A172 (cell line): Measurements from ENCODE around the gene SBK3. TPM values are rescaled to one million over a fixed set of nuclear protein-coding genes. Genes with fewer than 3 reads are reported as not detected.

Experiments used
- DNase-seq: peaks from one replicate; pipeline ENCODE4 v3.0.0-alpha.2; 2015; ENCODE audit warnings: low spot score
- total RNA-seq: library from RNA; depleted of rRNA; stranded (reverse); fragments of >200 nt; shearing (Covaris generic); gene quantifications from 2 replicates; pipeline ENCODE4 v1.2.3, GENCODE V29; 2014; rRNA removed

The SBK3 gene
- total RNA-seq, 1 experiment from 2014 or later, result 0.81 TPM

GRCh38 chr19:55491546-55492360 lies 53.6 kb downstream of the SBK3 start:
- peak; percentile 46 for DNase-seq

Other genes starting within 250 kb of the SBK3 start
- gene TMEM150B, start 220.2 kb downstream of the SBK3 start, total RNA-seq, result not detected in 2 replicates
- gene KMT5C, start 205.7 kb downstream of the SBK3 start, total RNA-seq, result 19.1 and 19.8 TPM in 2 replicates
- gene COX6B2, start 190.8 kb downstream of the SBK3 start, total RNA-seq, result 0.28 TPM in 1 of 2 replicates, not detected in the other
- gene GARIN5B, start 182.3 kb downstream of the SBK3 start, total RNA-seq, result not detected in 2 replicates
- 8.4 and 9.4 TPM in 2 replicates for gene IL11, start 175.1 kb downstream of the SBK3 start, total RNA-seq
- gene TMEM190, start 168.7 kb downstream of the SBK3 start, total RNA-seq, result not detected in 2 replicates
- 1.2 TPM in 1 of 2 replicates, not detected in the other for gene TMEM238, start 161.3 kb downstream of the SBK3 start, total RNA-seq
- gene RPL28, start 159.6 kb downstream of the SBK3 start, total RNA-seq, result 453 and 647 TPM in 2 replicates
- 272 and 464 TPM in 2 replicates for gene UBE2S, start 137.8 kb downstream of the SBK3 start, total RNA-seq
- gene SHISA7, start 102.2 kb downstream of the SBK3 start, total RNA-seq, result not detected in 2 replicates
- gene ISOC2, start 83.9 kb downstream of the SBK3 start, total RNA-seq, result 114 and 139 TPM in 2 replicates
- 0.07 TPM in 1 of 2 replicates, not detected in the other for gene C19orf85, start 80.8 kb downstream of the SBK3 start, total RNA-seq
- gene ZNF628, start 68.9 kb downstream of the SBK3 start, total RNA-seq, result 4.1 and 4.8 TPM in 2 replicates
- 56.2 and 65.7 TPM in 2 replicates for gene NAT14, start 60.4 kb downstream of the SBK3 start, total RNA-seq
- gene SSC5D, start 57.1 kb downstream of the SBK3 start, total RNA-seq, result 1.1 and 1.2 TPM in 2 replicates
- 0.38 TPM in 1 of 2 replicates, not detected in the other for gene SBK2, start 8.4 kb downstream of the SBK3 start, total RNA-seq
- gene ZNF579, start 35.3 kb upstream of the SBK3 start, total RNA-seq, result 7.9 and 16.6 TPM in 2 replicates
- gene FIZ1, start 54.0 kb upstream of the SBK3 start, total RNA-seq, result 11.5 and 11.7 TPM in 2 replicates
- 20.0 and 23.7 TPM in 2 replicates for gene ZNF524, start 54.7 kb upstream of the SBK3 start, total RNA-seq
- 0.81 and 1.4 TPM in 2 replicates for gene ZNF865, start 60.1 kb upstream of the SBK3 start, total RNA-seq
- gene ZNF784, start 79.0 kb upstream of the SBK3 start, total RNA-seq, result 0.62 and 6.5 TPM in 2 replicates
- gene ZNF580, start 95.5 kb upstream of the SBK3 start, total RNA-seq, result 13.0 and 21.6 TPM in 2 replicates
- gene ZNF581, start 98.1 kb upstream of the SBK3 start, total RNA-seq, result 7.3 and 20.2 TPM in 2 replicates
- 2.6 and 6.0 TPM in 2 replicates for gene CCDC106, start 102.7 kb upstream of the SBK3 start, total RNA-seq
- gene U2AF2, start 109.5 kb upstream of the SBK3 start, total RNA-seq, result 143 and 169 TPM in 2 replicates
- 135 and 138 TPM in 2 replicates for gene EPN1, start 129.7 kb upstream of the SBK3 start, total RNA-seq
- gene NLRP9, start 192.9 kb upstream of the SBK3 start, total RNA-seq, result not detected in 2 replicates
- not detected in 2 replicates for gene RFPL4A, start 213.6 kb upstream of the SBK3 start, total RNA-seq
- 1.6 TPM in 1 of 2 replicates, not detected in the other for gene RFPL4AL1, start 223.6 kb upstream of the SBK3 start, total RNA-seq